HL-60 (cell line): Measurements from ENCODE around the gene PPP3CA.

ENCODE experiments used
- DNase-seq, 2 experiments: peaks; one replicate each; pipeline ENCODE4 v3.0.0-alpha.2; 2010 to 2020; ENCODE audit warnings: low read depth in 1 of 2, low spot score in 1 of 2
- H3K27ac ChIP-seq: fragments of 250-450 bp; sonication (Bioruptor Pico); replicated peaks from 2 replicates; pipeline ENCODE4 v1.5.1; 2020; ENCODE audit warnings: mild to moderate bottlenecking, moderate library complexity
- H3K27me3 ChIP-seq: fragments of 250-450 bp; sonication (Bioruptor Pico); 2 replicates; pipeline ENCODE4 v1.5.1; 2021; ENCODE audit warnings: mild to moderate bottlenecking, moderate library complexity; ENCODE audit not compliant: insufficient read depth, poor library complexity, severe bottlenecking
- H3K4me3 ChIP-seq: replicated peaks from 2 replicates; pipeline ENCODE4 v1.5.1; 2011; ENCODE audit warnings: mild to moderate bottlenecking, control low read depth, low read length; ENCODE audit not compliant: insufficient read depth
- CTCF ChIP-seq: IDR thresholded peaks from one replicate; pipeline ENCODE4 v1.5.1; 2011; ENCODE audit warnings: low read length, control low read depth, inconsistent platforms; ENCODE audit not compliant: insufficient read depth
- GABPA ChIP-seq: IDR thresholded peaks from 2 replicates; pipeline ENCODE4 v1.6.1; 2012; ENCODE audit warnings: low read depth
- POLR2AphosphoS5 ChIP-seq: IDR thresholded peaks from 2 replicates; pipeline ENCODE4 v1.6.1; 2012; ENCODE audit warnings: low read depth
- REST ChIP-seq: IDR thresholded peaks from 2 replicates; pipeline ENCODE4 v1.6.1; 2012; ENCODE audit warnings: low read depth; ENCODE audit not compliant: insufficient replicate concordance
- SPI1 ChIP-seq: IDR thresholded peaks from 2 replicates; pipeline ENCODE4 v1.6.1; 2012; ENCODE audit warnings: low read depth, mild to moderate bottlenecking, borderline replicate concordance

The PPP3CA gene

DNA sequence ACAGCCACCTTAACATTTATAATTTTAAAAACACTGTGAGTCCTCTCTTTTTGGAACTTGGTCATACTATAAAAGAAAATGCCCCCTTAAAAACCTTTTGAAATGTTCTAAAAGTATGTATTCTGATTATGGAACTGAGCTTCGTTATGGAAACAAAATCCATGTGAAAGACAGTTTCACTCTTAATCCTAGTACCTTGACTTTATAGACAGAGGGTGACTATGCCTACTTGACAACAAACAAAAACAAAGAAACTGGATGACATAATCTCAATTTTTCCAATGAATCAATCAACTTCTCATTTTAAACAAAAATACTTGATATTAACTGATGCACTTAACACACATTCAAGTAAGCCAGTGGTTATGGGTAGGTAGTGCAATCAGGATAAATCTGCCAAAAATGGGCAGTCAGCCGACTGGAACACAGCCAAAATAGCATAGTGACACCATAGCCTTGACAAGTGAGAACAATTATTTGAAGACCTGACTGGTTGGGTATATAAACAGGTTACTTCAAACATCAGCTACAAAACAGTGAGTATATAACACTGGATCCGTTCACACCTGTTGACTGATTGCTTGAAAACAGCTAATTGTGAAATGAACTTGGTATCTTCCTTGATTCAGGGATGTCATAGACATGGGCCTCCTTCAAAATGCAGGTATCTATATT is 265.5 kb downstream of the PPP3CA start:
- no peaks in the 10 kb centered on the region for H3K27me3 ChIP-seq
- H3K4me3 ChIP-seq, result no peak overlapping the region
- no peak overlapping the region for H3K27ac ChIP-seq
- DNase-seq, result no peak
- no peak for TF ChIP-seq CTCF
- no peak for TF ChIP-seq POLR2AphosphoS5
- TF ChIP-seq SPI1, result no peak
- no peak for TF ChIP-seq GABPA
- no peak for TF ChIP-seq REST

GRCh38 chr4:101081166-101081565 is 266.2 kb downstream of the PPP3CA start:
- no peaks in the 10 kb centered on the region for H3K27me3 ChIP-seq
- H3K27ac ChIP-seq, result no peak overlapping the region
- no peak overlapping the region for H3K4me3 ChIP-seq

More at GRCh38 chr4:101081166-101081565, 266.2 kb downstream of the PPP3CA start:
- no peak for DNase-seq
- TF ChIP-seq REST, result no peak
- TF ChIP-seq SPI1, result no peak
- no peak for TF ChIP-seq CTCF
- TF ChIP-seq POLR2AphosphoS5, result no peak
- no peak for TF ChIP-seq GABPA
